Stimulated activated CD4-positive, alpha-beta T cell treated with anti-CD3 and anti-CD28 coated beads, TNF-alpha, amount 100 ng/mL, for 4 hours (primary cell): ENCODE measurements around the gene BAIAP2.
"Not testable (repeated sequence)": the region's sequence is repeated elsewhere in the genome, so short reads cannot be mapped to it uniquely, and the experiment has no call there.

Experiments used
- DNase-seq, 3 experiments: peaks; one replicate each; pipeline ENCODE4 v3.0.0-alpha.2; 2020; ENCODE audit warnings: low read depth in 3 of 3

BAIAP2 gene

GRCh38 chr17:81000631-81001357, 34.2 kb upstream of the BAIAP2 start:
- DNase-seq, result no peak

GRCh38 chr17:81002013-81002384, 33.0 kb upstream of the BAIAP2 start:
- DNase-seq, result no peak

GRCh38 chr17:81002409-81003361, 32.3 kb upstream of the BAIAP2 start:
- no peak for DNase-seq

GRCh38 chr17:81003711-81004475, 31.1 kb upstream of the BAIAP2 start:
- no peak for DNase-seq

- no peak for DNase-seq
Observed at GRCh38 chr17:81006891-81007290, 28.1 kb upstream of the BAIAP2 start.

GRCh38 chr17:81008140-81008539, 26.8 kb upstream of the BAIAP2 start:
- no peak for DNase-seq

DNA sequence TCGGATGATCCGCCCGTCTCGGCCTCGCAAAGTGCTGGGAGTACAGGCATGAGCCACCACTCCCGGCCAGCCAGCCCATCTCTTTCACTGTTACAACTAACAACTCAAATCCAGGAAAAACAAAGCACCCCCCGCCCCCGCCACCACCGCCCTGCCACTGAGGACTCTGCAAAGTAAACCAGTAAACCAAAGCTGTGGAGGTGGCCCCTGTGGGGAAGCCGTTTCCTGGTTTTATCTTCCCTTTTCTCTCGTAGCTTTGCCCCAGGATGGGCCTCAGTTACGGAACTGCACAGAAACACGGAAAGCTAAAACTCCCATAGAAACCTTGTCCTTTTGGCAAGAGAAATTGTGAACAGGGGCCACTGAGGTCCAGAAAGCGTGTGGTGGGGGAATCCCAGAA, 25.8 kb upstream of the BAIAP2 start:
- DNase-seq, result no peak

GRCh38 chr17:81010935-81011334, 24.0 kb upstream of the BAIAP2 start:
- DNase-seq, result no peak

DNA sequence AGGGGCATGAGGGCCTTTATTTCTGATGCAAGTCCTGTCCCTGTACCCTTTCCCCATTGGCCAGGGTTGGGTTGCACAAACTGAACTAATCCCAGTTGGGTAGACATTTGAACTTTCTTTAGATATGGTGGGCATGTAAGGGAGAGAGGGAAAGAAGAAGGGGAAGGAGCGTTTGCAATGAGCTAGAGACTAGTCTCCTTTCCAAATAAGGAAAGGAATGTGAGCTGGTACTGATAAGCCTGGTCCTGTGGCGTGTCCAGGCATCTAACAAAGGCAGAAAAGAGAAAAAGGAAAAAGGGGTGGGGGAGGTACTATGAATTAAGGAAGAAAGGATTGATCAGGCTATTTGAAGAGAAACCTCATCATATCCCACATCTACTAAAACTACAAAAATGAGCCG, 23.0 kb upstream of the BAIAP2 start:
- no peak for DNase-seq

- no peak for DNase-seq
Observed at GRCh38 chr17:81012574-81013447, 22.1 kb upstream of the BAIAP2 start.

- DNase-seq, result no peak
Observed at GRCh38 chr17:81013642-81014041, 21.3 kb upstream of the BAIAP2 start.

GRCh38 chr17:81015136-81015535, 19.8 kb upstream of the BAIAP2 start:
- no peak for DNase-seq

GRCh38 chr17:81016575-81016974, 18.4 kb upstream of the BAIAP2 start:
- no peak for DNase-seq

GRCh38 chr17:81017330-81017729, 17.6 kb upstream of the BAIAP2 start:
- not testable (repeated sequence) for DNase-seq

- no peak for DNase-seq
Observed at GRCh38 chr17:81018044-81018802, 16.7 kb upstream of the BAIAP2 start.

GRCh38 chr17:81019563-81020442, 15.1 kb upstream of the BAIAP2 start:
- no peak for DNase-seq

DNA sequence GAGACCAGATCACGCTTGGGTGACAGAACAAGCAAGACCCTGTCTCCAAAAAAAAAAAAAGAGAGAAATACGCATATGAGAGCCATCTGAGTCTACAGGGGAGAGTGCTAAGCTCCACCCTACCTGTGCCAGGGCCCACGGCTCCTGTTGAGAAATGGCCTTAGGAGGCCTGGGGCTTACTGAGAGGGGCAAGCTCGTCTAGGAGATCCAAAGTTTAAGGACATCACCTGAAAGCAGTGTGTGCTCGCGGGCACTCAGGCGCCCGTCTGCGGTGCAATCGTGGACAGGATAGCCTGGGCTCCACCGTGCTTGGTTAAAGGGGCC, 14.5 kb upstream of the BAIAP2 start:
- no peak for DNase-seq

DNA sequence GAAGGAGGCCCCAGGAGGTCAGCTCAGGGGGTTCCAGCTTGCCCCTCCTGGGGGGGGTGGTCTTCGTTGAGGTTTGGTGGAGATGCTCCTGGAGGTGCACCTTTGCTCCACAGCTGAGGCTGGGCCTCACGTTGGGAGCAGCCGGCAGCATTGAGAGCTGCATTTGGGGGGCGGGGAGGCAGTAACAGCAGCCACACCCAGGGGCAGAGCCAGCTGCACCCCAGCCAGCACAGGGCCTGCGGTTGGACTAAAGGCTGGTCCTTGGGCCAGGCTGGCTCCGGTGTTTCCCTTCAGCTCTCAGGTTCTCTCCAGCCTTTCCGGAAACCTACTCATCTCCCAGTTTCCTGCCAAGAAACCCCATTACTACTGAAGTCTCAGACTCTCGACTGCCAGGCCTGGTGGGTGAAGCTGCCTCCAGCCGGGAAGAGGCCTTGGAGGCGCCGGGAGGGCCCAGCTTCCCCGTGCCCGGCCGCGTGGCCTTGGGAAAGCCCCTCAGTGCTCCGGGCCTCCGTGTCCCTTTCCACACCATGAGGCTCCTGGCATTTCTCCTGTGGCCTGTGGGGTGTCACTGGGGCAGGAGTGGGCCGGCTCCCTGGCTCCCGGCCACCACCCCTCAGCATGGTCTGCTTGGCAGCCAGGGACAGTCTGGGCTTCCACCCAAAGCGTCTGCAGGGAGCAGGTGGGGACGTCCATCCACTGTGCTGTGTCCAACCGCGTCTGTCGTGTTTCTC, 14.0 kb upstream of the BAIAP2 start:
- DNase-seq, result no peak
